Ascending aorta (tissue), 2 donors: ENCODE results near the gene AGO3. TPM values are rescaled to one million over a fixed set of nuclear protein-coding genes. Genes with fewer than 3 reads are reported as not detected.

Experiments
- DNase-seq, 2 donors: peaks; one replicate each; pipeline ENCODE4 v3.0.0-alpha.2; 2019; ENCODE audit warnings: low spot score in 2 of 2
- H3K27ac ChIP-seq, 2 donors: fragments of 200-600 bp; sonication (generic); one replicate each; pipeline ENCODE4 v1.5.1; 2016 to 2017; ENCODE audit warnings: mild to moderate bottlenecking in 1 of 2
- H3K27me3 ChIP-seq: fragments of 200-600 bp; sonication (generic); one replicate; pipeline ENCODE4 v1.5.1; 2017
- H3K36me3 ChIP-seq, 2 donors: fragments of 200-600 bp; sonication (generic); one replicate each; pipeline ENCODE4 v1.5.1; 2016
- H3K4me1 ChIP-seq, 2 donors: fragments of 200-600 bp; sonication (generic); one replicate each; pipeline ENCODE4 v1.5.1; 2016 to 2017; ENCODE audit warnings: mild to moderate bottlenecking in 1 of 2
- H3K4me3 ChIP-seq, 2 donors: fragments of 200-600 bp; sonication (generic); one replicate each; pipeline ENCODE4 v1.5.1; 2016 to 2017; ENCODE audit warnings: mild to moderate bottlenecking in 1 of 2
- H3K9me3 ChIP-seq, 2 donors: fragments of 200-600 bp; sonication (generic); one replicate each; pipeline ENCODE4 v1.5.1; 2016
- intact Hi-C: fragments of 100-400 bp; cut with DNase I; formaldehyde crosslinking; loops from one replicate; pipeline ENCODE4 v1.15.1; 2023
- total RNA-seq: library from RNA; depleted of rRNA; stranded (reverse); fragments of >200 nt; gene quantifications from one replicate; pipeline ENCODE4 v1.1.0, GENCODE V29; 2016
- TF ChIP-seq, protein P1 (sequence below), 3 experiments: fragments of 200-600 bp in 2 of 3; fragments of 450-650 bp in 1 of 3; sonication (generic) in 2 of 3; IDR thresholded peaks; one replicate each; pipeline ENCODE4 v1.5.1; 2016 to 2019; ENCODE audit warnings: antibody characterized with exemption in 3 of 3, mild to moderate bottlenecking in 1 of 3, moderate library complexity in 1 of 3

Gene AGO3
- total RNA-seq, 1 donor from 2014 or later = 19.7 TPM

DNA sequence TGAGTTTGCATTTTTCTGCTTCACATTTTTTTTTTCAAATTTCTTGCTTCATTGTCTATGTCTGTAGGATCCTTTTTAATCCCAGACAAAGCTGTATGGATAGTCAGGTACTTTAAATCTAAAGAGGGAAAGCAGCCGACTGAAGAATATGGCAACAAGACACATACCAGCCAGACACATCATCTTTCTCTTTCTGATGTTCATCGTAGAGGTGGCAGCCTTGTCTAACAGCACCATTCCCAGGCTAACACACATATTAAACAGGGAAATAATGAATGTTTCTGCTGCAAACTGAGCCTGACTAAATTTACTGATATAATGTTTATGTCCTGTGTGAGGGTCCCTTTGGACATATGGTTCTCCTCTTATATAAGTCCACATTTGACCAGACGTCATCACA is 149.3 kb downstream of the AGO3 start:
- Histone ChIP-seq H3K36me3 (no peaks in the 10 kb centered on the region), H3K4me1 (peaks cover 2 to 5% of the 10 kb centered on the region in 2 donors), H3K27ac (no peak overlapping the region), H3K9me3 (no peaks in the 10 kb centered on the region), H3K4me3 (no peak overlapping the region), H3K27me3 (no peaks in the 10 kb centered on the region)
- DNase-seq = no peak
- intact Hi-C loops = loop anchor here (10.0 kb wide), 2 partner anchors 145 to 1615 kb away; partner anchors contain the start of genes AGO3 and CDCA8
- TF ChIP-seq, protein P1, sequence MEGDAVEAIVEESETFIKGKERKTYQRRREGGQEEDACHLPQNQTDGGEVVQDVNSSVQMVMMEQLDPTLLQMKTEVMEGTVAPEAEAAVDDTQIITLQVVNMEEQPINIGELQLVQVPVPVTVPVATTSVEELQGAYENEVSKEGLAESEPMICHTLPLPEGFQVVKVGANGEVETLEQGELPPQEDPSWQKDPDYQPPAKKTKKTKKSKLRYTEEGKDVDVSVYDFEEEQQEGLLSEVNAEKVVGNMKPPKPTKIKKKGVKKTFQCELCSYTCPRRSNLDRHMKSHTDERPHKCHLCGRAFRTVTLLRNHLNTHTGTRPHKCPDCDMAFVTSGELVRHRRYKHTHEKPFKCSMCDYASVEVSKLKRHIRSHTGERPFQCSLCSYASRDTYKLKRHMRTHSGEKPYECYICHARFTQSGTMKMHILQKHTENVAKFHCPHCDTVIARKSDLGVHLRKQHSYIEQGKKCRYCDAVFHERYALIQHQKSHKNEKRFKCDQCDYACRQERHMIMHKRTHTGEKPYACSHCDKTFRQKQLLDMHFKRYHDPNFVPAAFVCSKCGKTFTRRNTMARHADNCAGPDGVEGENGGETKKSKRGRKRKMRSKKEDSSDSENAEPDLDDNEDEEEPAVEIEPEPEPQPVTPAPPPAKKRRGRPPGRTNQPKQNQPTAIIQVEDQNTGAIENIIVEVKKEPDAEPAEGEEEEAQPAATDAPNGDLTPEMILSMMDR (IDR thresholded peaks at IDR 0.05) = no peak

DNA sequence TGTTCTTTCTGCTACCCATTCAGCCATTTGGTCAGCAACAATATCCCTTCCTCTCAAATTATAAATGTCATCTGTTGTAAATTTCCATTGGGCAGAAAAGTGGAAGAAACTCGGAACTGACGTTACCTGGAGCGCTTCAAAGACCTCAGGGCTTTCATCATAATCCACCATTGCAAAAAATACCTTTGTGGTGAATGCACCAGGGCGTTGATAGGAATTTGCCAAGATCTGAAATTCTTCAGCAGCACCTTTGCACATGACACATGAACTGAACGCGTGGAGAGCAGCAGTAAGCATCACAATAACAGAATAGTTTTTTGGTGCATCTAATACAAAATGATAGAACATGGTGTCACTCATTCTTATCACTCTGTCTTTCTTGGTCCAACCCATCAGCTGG is 149.9 kb downstream of the AGO3 start:
- no peaks in the 10 kb centered on the region for H3K36me3 ChIP-seq
- DNase-seq = no peak
- peaks cover 2 to 5% of the 10 kb centered on the region in 2 donors for H3K4me1 ChIP-seq
- no peak overlapping the region for H3K4me3 ChIP-seq
- intact Hi-C loops = loop anchor here (10.0 kb wide), 2 partner anchors 146 to 1614 kb away; partner anchors contain the start of genes AGO3 and CDCA8
- no peaks in the 10 kb centered on the region for H3K9me3 ChIP-seq
- H3K27me3 ChIP-seq = no peaks in the 10 kb centered on the region
- H3K27ac ChIP-seq = no peak overlapping the region
- TF ChIP-seq, protein P1 (IDR thresholded peaks at IDR 0.05) = no peak

DNA sequence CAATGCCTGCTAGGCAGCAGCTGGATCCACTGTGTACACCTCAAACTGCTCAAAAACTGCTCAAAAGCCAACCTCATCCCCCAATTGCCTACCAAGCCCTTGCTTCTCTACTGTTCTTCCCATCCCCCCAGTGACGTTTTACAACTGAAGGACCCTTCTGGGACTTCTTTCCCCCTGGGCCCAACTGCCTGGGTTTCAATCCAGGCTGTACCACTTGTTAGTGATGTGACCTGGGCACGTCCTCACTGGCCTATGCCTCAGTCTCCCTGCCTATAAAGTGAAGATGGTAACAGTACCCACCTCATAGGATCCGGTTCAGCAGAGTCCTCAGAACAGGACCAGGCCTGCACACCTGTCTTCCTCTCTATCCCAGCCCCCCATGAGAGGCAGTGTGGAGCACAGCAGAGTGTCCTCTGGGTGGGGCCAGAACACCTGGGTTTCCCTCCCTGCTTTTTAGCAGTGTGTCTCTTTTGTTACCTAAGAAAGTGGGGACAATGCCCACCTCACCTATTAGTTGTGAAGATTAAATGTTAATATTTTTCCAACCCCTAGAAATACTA is 151.1 kb downstream of the AGO3 start:
- intact Hi-C loops = loop anchor here (10.0 kb wide), 2 partner anchors 147 to 1613 kb away; partner anchors contain the start of genes AGO3 and CDCA8
- no peak for DNase-seq

DNA sequence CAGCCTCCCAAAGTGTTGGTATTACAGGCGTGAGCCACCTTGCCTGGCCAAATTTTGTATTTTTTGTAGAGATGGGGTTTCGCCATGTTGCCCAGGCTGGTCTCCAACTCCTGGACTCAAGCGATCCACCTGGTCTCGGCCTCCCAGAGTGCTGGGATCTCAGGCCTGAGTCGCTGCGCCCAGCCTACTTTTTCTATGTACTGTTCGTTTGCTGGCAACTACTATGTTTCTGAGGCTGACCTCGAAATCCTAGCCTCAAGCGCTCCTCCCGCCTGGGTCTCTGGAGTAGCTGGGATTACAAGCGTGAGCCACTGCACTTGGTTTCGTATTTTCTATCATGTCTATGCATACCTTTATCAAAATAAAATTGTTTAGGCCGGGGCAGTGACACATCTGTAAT is 152.3 kb downstream of the AGO3 start:
- Histone ChIP-seq H3K4me3 (no peak overlapping the region), H3K9me3 (no peaks in the 10 kb centered on the region), H3K27ac (no peak overlapping the region), H3K36me3 (no peaks in the 10 kb centered on the region), H3K4me1 (peaks cover 5% of the 10 kb centered on the region in 2 donors), H3K27me3 (no peaks in the 10 kb centered on the region)
- DNase-seq = no peak
- TF ChIP-seq, protein P1 (IDR thresholded peaks at IDR 0.05) = no peak
- intact Hi-C loops = loop anchor here (10.0 kb wide), 2 partner anchors 148 to 1612 kb away; partner anchors contain the start of genes AGO3 and CDCA8

More for the DNA sequence above, 151.1 kb downstream of the AGO3 start:
- Histone ChIP-seq H3K9me3 (no peaks in the 10 kb centered on the region), H3K27me3 (no peaks in the 10 kb centered on the region), H3K4me1 (peaks cover 2 to 5% of the 10 kb centered on the region in 2 donors), H3K4me3 (no peak overlapping the region), H3K36me3 (no peaks in the 10 kb centered on the region), H3K27ac (no peak overlapping the region)
- TF ChIP-seq, protein P1 (IDR thresholded peaks at IDR 0.05) = no peak

DNA sequence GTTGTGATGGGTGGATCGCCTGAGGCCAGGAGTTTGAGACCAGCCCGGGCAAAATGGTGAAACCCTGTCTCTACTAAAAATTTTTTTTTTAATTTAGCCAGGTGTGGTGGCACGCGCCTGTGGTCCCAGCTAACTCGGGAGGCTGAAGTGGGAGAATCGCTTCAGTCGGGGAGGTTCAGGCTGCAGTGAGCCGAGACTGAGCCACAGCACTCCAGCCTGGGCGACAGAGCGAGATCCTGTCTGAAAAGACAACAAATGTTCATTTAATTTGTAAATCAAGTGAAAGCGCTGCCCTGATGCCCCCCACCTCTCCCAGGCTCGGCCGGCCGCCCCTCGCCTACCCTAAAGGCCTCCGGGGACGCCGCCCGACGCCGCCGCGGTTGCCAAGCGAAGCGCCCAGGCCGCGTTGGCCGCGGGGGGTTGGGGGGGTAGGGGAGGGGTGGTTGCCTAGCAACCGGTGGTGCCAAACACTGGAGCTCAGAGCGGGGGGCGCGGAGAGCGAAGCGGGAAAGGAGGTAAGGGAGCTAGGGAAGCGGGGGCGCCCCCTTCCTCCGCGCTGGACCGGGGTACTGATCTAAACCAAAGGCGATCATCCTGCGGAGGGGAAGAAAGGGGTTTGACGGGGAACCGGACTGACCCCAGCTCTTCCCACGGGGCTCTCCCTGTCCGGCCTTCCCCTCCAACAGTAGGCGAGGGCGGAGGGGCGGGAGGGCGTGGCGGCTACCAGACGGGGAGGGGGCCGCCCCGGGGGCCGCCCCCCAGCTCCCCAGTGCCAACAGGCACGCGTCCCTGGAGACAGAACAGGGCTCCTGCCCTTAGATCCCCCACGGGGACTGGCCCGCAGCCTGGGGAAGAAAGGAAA is 153.0 kb downstream of the AGO3 start, which contains the start of gene TEKT2:
TSS of gene TEKT2 (plus strand) at position 460 of the 862 bp plus-strand sequence. CDS start 828 bp downstream, outside the sequence.
- TF ChIP-seq, protein P1 (IDR thresholded peaks at IDR 0.05) = peak in 1 of 3 experiments; percentile 6
- DNase-seq = no peak
- no peaks in the 10 kb centered on the region for H3K9me3 ChIP-seq
- H3K27ac ChIP-seq = no peak within 1 kb of the TSS
- H3K27me3 ChIP-seq = no peaks in the 10 kb centered on the region
- H3K4me3 ChIP-seq = peak within 1 kb of the TSS; percentile 58
- no peaks in the 10 kb centered on the region for H3K36me3 ChIP-seq
- H3K4me1 ChIP-seq = peaks cover 7% of the 10 kb centered on the region in 2 donors
- intact Hi-C loops = loop anchor here (10.0 kb wide), 2 partner anchors 149 to 1611 kb away; partner anchors contain the start of genes AGO3 and CDCA8
